Adrenal gland (tissue), 5 donors: Measurements from ENCODE around the gene KCNK18.

Experiments used
- CTCF ChIP-seq, 6 experiments: fragments of 450-650 bp in 4 of 6; fragments of 200-600 bp in 2 of 6; sonication (generic) in 1 of 6; IDR thresholded peaks; 1 replicate in 5 of 6; 2 replicates in 1 of 6; pipeline versions ENCODE4 v1.5.1 to v1.8.0; 2016 to 2021; ENCODE audit warnings: antibody characterized with exemption in 6 of 6, mild to moderate bottlenecking in 2 of 6, moderate library complexity in 1 of 6
- POLR2A ChIP-seq, 2 donors: fragments of 450-650 bp; IDR thresholded peaks; one replicate each; pipeline ENCODE4 v1.6.1; 2017; ENCODE audit warnings: antibody characterized with exemption in 2 of 2, mild to moderate bottlenecking in 2 of 2, moderate library complexity in 1 of 2
- donor health status: DM: no; HTN: no; CAD: no.

- TF ChIP-seq CTCF (IDR thresholded peaks at IDR 0.05): no peak
- no peak for TF ChIP-seq POLR2A (IDR thresholded peaks at IDR 0.05)
These were observed 14.9 kb downstream of the KCNK18 start for GRCh38 chr10:117212176-117212575.
